Prostate gland (tissue), 2 donors: ENCODE measurements around the gene MAP4K4.

Source experiments
- CTCF ChIP-seq, 4 experiments: fragments of 200-600 bp in 2 of 4; fragments of 450-650 bp in 2 of 4; sonication (generic) in 2 of 4; IDR thresholded peaks; 1 replicate in 3 of 4; 2 replicates in 1 of 4; pipeline ENCODE4 v1.5.1; 2016 to 2019; ENCODE audit warnings: antibody characterized with exemption in 4 of 4, mild to moderate bottlenecking in 2 of 4, moderate library complexity in 2 of 4
- POLR2A ChIP-seq: fragments of 450-650 bp; IDR thresholded peaks from one replicate; pipeline ENCODE4 v1.6.1; 2016; ENCODE audit warnings: antibody characterized with exemption, mild to moderate bottlenecking
- POLR2AphosphoS5 ChIP-seq: sonication (generic); formaldehyde crosslinking; IDR thresholded peaks from one replicate; pipeline ENCODE4 v1.6.1; 2017; ENCODE audit warnings: antibody characterized with exemption

DNA sequence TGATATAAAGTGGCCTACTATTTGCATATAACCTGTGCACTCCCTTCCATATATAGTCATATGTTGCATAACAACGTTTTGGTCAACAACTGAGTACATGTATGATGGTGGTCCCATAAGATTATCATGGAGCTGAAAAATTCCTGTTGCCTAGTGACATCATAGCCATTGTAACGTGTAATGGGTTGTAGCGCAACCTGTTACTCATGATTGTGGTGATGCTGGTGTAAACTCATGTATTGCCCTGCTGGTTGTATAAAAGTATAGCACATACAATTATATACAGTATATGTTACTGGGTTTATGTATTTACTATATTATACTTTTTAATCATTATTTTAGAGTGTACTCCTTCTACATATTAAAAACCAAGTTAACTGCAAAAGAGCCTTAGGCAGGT is 149.5 kb downstream of the MAP4K4 start:
- TF ChIP-seq CTCF (IDR thresholded peaks at IDR 0.05) (no peak), POLR2A (no peak), POLR2AphosphoS5 (no peak)
